H1 (cell line): Measurements from ENCODE around the gene DBNL. TPM values are rescaled to one million over a fixed set of nuclear protein-coding genes. Genes with fewer than 3 reads are reported as not detected.

Experiments used
- CEBPB ChIP-seq: IDR thresholded peaks from 2 replicates; pipeline ENCODE4 v1.6.1; 2012; ENCODE audit warnings: low read depth, low read length
- MAFK ChIP-seq: IDR thresholded peaks from 2 replicates; pipeline ENCODE4 v1.6.1; 2012; ENCODE audit warnings: low read depth, mild to moderate bottlenecking, improper control_type of control experiment, low read length
- SIN3A ChIP-seq, 2 experiments: IDR thresholded peaks in 1 of 2; conservative IDR thresholded peaks in 1 of 2; 2 replicates each; pipeline ENCODE4 v1.6.1; 2011 to 2012; ENCODE audit warnings: low read length in 2 of 2, improper control_type of control experiment in 1 of 2, low read depth in 1 of 2, mild to moderate bottlenecking in 1 of 2
- polyA plus RNA-seq, 7 experiments: library from polyadenylated mRNA; depleted of rRNA in 3 of 7; stranded (reverse) in 5 of 7; unstranded in 2 of 7; fragments of >200 nt in 5 of 7; fragments of 200-250 nt in 2 of 7; gene quantifications; 1 replicate in 5 of 7; 2 replicates in 1 of 7; 4 replicates in 1 of 7; pipeline versions ENCODE4 v1.2.1 to v1.2.3, GENCODE V29; 2011 to 2013; ENCODE audit warnings: missing spikeins in 2 of 7, mixed read lengths in 2 of 7
- total RNA-seq: library from RNA; stranded (reverse); fragmentation: NEBNext Ultra II Directional; extraction: Animal tissue kit (Norgen Biotek cat#: 25700); gene quantifications from 2 replicates; pipeline ENCODE4 v1.2.1, GENCODE V29; 2021

Gene DBNL
- total and polyA plus RNA-seq, 2 of the 8 experiments (the other 6 are each of a cell fraction or from before 2014, with no cell fraction given), result 30.9 to 56.6 TPM

DNA sequence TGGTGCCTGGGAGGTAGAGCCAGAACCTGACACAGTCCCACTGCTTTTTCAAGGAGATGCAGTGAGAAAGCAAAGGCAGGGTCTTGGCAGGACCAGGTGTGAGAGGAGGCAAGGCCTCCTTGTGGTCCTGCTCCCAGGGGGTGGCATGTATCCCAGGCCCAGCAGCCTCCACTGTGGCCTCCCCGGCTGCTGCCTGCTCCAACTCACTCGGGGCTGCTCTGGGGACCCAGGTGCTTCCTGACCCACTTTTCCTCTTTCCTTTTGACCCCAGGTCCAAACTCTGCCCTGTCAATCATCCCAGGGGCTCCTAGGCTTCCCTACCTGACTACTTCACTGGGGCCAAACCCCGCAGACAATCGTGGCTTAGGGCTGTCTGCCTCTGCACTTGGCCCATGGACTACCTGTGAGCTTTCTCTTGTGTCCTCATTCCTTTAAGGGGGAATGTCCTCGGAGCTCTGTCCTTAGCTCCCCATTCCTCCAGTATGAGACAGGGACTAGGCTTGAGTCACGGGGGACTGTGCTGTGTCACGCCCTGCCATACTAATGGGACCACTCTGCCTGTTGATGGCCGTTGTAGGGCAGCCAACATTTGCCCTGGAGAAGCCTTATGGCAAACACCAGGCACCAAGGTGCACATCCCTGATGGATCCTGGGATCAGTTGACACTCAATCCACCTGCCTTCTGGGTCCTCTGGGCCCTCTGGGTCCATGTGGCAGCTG is 58.5 kb downstream of the DBNL start (continued):
- TF ChIP-seq CEBPB (no peak), SIN3A (conservative IDR thresholded peaks at IDR 0.05 in 1 of 2, IDR thresholded peaks at IDR 0.05 in 1 of 2; ENCODE audit: low read depth in 1 of 2, low read length in 2 of 2) (no peak), MAFK (no peak)
